NCI-H128 (cell line): Measurements from ENCODE around the gene CDC42.
"Not testable (repeated sequence)": the region's sequence is repeated elsewhere in the genome, so short reads cannot be mapped to it uniquely, and the experiment has no call there.

Experiments used
- DNase-seq: peaks from one replicate; lab custom pipeline; 2025; ENCODE audit not compliant: unreplicated experiment; lab: John Stamatoyannopoulos, UW

Gene CDC42

DNA sequence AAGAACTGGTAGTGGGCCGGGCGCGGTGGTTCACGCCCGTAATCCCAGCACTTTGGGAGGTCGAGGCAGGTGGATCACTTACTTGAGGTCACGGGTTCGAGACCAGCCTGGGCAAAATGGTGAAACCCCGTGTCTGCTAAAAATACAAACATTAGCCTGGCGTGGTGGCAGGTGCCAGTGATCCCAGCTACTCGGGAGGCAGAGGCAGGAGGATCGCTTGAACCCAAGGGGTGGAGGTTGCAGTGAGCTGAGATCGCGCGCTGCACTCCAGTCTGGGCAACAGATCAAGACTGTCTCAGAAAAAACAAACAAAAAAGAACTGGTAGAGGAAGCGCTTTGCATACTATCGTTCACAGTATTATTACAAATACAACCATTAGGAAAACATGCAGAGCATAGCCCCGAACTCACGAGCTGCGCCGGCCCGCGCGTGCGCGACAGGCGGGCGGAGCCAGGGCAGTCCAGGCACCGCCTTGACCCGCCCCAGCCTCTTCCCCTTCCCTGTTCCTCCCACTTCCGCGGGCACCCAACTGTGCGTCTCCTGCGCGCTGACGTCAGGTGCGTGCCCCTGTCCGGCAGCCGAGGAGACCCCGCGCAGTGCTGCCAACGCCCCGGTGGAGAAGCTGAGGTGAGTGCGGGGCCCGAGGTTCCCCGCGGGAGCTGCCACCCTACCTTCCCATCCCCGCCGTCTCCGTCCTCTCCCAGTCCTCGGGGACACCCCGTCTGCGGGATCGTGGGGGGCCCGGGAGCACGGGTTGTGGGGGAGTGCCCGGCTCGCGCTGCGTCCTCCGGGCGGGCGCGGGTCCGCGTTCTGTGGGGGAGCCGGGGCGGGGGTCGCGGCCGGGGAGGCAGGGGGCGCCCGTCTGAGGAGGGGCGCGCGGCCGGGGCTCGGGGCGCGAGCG is at the start of gene CDC42:
Gene CDC42 (plus strand): TSS at position 595 of the 902 bp plus-strand sequence. CDS start 25,770 bp downstream, outside the sequence.
- DNase-seq, result peak; percentile 95

DNA sequence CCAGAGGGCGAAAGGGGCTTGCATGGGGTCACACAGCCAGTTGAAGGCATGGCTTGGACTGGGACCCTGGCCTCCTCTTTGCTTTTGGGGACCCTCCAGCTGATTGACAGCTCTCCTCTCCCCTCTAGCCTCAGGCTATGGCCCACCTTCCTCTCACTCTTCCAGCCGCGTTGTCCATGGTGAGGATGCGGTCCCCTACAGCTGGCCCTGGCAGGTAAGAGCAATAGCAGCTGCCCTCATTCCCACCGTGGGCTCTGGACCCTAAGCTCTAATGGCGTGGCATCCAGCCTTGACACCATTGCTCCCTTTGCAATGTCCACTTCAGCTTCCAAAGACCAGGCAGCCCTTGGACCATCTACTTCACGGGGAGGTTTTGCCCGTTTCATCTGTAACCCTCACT is 49.6 kb upstream of the CDC42 start:
- DNase-seq, result not testable (repeated sequence)

DNA sequence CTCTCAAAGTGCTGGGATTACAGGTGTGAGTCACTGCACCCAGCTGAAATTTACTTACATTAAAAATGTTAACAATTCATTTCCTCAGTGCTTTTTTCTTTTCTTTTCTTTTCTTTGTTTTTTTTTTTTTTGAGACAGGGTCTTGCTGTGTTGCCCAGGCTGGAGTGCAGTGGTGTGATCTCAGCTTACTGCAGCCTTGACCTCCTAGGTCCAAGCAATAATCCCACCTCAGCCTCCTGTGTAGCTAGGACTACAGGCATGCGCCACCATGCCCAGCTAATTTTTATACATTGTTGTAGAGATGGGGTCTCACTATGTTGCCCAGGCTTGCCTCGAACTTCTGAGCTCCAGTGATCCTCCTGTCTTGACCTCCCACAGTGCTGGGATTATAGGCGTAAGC is 48.5 kb upstream of the CDC42 start:
- not testable (repeated sequence) for DNase-seq

DNA sequence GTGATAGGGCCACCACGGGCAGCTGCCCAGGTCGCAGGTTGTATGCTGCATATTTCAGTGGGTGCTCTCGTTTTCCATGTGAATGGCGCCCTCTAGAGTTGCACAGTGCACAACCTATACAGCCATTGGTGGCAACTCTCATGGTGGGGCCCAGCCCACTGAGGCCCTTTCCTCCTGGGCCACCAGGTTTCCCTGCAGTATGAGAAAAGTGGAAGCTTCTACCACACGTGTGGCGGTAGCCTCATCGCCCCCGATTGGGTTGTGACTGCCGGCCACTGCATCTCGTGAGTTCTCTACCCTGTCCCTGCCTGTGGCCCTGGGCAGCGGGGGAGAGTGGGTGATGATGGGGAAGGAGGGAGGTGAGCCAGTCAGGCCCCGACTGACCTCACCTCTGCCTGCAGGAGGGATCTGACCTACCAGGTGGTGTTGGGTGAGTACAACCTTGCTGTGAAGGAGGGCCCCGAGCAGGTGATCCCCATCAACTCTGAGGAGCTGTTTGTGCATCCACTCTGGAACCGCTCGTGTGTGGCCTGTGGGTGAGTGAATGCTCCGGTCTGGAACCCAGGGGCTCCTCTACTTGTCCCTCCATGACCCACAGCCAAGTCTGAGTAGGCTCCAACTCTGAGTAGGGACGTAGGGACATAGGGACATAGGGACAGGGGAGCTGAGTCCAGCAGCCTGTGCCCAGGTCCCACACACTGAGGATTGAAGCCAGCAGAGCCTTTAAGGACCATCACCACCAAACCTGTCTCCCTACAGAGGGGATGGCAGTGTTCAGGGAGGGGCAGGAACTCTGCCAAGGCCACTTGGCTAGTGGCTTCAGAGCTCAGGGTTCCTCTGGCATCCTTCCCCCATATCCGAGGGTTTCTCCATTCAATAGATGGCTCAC is 47.0 kb upstream of the CDC42 start:
- DNase-seq, result not testable (repeated sequence)

DNA sequence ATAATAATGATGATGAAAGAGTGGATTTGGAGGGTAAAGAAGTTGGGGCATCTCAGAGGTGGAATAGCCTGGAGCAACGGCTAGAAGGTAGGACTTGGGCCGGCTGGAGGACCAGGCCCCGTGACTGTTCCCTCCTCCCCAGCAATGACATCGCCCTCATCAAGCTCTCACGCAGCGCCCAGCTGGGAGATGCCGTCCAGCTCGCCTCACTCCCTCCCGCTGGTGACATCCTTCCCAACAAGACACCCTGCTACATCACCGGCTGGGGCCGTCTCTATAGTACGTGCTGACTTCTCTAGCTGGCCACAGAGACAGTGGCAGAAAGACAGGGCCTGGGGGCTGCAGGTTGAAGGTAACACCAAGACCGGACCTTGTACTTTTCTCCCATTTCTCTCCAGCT is 45.8 kb upstream of the CDC42 start:
- DNase-seq, result not testable (repeated sequence)

DNA sequence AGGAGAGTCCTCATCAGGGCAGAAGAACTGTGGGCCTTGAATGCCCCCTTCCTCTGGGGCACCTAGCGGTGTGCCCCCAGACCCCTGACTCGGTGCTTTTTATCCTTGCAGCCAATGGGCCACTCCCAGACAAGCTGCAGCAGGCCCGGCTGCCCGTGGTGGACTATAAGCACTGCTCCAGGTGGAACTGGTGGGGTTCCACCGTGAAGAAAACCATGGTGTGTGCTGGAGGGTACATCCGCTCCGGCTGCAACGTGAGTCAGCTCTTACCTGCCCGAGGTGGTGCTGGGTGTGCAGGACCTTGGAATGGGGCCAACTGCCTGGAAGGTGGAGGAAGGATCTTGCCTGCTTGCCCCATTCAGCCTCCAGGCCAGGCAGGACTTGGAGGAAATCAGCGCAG is 45.2 kb upstream of the CDC42 start:
- DNase-seq, result not testable (repeated sequence)

DNA sequence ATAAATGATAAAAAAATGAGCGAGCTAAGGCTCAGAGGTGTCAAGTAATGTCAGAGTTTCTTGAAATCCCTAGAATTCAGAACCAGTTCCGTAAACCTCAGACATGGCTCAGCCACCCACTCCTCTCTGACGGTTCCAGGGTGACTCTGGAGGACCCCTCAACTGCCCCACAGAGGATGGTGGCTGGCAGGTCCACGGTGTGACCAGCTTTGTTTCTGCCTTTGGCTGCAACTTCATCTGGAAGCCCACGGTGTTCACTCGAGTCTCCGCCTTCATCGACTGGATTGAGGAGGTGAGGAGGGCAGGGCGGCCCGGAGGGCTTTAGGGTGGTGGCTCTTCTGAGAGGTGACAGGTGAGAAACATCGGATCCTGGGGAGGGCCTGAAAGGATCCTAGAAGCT is 42.9 kb upstream of the CDC42 start:
- DNase-seq, result not testable (repeated sequence)

DNA sequence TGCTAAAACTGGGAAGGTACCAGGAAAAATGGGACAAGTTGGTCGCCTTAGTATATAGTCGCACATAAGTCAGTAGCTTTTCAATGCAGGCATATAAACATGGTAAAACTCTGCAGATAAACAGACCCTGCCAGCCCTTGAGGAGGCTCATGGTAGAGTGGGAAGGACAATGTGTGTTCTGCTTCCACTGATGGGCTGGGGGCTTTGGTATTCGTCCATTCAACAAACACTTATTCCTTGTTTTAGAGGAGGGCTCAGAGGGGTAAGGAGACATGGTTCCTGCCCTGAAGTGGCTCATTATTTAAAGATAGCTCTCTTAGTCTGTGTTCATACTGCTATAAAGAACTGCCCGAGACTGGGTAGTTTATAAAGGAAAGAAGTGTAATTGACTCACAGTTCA is 39.8 kb upstream of the CDC42 start:
- DNase-seq, result not testable (repeated sequence)

DNA sequence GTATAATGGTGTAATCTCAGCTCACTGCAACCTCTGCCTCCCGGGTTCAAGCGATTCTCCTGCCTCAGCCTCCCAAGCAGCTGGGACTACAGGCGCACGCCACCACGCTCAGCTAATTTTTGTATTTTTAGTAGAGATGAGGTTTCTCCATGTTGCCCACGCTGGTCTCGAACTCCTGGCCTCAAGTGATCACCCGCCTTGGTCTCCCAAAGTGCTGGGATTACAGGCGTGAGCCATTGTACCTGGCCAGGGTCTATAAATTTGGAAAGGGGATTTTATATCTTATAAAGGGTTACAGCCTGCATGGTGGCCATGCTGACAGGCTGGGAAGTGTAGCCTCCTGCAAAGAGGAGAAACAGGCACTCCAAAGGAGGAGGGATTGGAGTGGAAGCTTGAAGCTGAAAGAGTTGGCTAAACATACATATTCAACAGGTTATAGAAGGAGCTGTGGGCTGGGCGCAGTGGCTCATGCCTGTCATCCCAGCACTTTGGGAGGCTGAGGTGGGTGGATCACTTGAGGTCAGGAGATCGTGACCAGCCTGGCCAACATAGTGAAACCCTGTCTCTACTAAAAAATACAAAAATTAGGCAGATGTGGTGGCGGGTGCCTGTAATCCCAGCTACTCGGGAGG is 37.8 kb upstream of the CDC42 start:
- not testable (repeated sequence) for DNase-seq

DNA sequence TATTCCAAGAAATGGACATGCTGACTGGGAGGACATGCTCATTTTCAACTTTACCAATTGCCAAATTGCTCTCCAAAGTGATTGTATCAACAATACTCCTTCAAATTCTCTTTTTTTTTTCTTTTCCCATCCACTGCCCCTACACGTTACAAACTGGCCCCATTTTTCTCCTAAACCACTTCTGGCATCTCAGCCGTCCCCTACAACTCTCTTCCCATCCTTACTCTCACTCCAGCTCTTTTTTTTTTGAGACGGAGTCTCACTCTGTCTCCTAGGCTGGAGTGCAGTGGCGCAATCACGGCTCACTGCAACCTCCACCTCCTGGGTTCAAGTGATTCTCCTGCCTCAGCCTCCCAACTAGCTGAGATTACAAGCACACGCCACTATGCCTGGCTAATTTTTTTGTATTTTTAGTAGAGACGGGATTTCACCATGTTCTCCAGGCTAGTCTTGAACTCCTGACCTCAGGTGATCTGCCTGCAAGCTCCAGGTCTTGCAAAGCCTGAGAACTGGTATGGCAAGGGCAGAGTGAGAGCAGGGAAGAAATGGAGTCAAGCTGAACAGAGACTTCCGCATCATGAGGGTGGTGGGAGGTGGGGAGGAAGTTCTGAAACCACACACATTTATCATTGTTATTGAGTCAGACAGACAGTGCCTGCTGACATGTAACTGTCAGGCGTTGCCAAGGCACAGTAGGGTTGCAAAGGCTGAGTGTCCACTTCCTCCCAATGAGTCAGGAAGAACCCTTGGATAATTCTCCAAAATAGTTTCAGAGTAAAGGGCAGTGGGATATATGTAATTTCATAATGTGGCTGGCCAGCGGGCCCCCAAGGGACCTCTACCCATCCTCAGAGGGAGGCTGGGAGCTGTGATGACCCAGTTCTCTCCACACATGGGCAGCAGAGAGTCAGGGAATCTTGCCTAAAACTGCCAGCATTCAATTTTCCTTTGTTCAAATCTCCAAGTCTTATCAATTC is 33.6 kb upstream of the CDC42 start:
- no peak for DNase-seq

DNA sequence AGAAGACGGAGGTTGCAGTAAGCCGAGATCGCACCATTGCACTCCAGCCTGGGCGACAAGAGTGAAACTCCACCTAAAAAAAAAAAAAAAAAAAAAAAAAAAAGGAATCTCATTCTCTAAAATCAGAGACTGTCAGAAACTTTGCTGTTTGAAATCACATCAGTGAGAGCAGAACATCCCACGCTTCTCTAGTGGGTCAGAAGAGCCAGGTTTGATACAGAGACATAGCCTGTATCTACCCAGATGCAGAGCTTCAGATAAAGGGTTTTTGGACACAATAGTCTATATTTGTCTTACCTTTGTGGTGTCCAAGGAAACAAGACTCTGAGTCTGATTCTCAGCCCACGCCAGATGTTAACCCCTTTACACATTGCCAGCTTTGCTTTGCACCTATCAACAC is 31.4 kb upstream of the CDC42 start:
- DNase-seq, result no peak

DNA sequence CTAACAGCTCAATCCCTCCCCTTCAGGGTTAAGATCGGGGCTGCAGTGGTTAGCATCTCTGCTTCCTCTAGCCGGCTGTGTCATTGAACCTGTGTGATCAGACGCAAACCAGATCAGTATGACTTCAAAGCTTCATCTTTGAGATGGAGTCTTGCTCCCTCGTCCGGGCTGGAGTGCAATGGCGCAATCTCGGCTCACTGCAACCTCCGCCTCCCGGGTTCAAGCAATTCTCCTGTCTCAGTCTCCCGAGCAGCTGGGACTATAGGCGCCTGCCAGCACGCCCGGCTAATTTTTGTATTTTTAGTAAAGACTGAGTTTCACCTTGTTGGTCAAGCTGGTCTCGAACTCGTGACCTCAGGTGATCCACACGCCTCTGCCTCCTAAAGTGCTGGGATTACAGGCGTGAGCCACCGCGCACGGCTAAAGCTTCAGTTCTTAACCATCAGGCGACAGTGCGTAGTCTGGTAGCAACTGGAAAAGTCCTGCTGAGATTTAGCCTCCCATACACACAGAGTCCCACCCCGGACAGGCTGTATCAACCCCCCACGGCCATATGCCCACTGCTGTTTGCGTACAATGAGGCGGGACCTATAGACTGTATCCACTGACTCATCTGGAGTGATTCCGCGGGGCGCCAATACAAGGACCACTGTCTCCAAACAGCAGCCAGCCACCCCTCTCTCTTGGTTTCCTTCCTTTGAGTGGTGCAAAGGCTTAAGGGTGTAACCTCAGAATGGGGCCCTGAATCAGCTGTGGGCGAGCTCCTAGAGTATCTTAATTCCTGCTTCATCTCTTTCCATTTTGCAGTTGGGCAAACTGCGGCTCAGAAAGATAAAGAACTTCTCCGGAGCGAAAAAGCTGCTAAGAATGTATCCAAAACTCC is 27.8 kb upstream of the CDC42 start:
- no peak for DNase-seq

DNA sequence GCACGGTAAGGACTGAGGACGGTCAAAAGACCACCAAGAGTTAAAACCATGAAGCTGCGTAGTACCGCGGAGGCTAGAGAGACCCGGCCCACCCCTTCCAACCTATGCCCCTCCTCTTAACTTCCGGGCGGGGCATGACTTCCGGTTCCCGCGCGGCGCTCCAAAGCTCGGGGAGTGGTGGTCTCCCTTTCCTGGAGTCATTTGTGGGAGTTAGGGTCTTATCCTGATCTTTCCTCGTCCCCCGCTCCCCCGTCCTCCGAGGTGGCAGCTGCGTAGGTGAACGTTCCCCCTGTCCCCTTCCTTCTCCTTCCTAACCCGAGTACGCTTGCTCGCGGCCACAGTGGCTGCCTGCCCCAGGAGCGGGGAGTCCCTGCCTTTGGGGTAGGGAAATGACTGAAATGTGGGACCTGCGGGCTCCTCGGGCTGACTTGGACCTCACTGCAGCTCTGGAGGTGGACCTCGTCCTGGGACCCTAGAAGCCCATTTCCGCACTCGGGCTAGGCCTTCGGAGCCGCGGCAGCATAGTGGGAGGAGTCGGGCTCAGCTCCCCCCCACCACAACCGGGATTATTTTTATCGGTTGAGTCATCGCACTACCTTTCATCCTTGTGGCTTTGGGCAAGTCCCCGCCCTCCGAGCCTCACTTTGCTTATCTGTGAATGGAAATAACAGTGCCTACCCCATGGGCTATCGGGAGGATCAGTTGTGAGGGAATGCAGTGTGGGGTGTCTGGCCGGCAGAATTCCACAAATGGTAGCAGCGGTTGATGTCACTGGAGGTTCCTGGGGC is 26.9 kb upstream of the CDC42 start:
- DNase-seq, result peak; percentile 73

DNA sequence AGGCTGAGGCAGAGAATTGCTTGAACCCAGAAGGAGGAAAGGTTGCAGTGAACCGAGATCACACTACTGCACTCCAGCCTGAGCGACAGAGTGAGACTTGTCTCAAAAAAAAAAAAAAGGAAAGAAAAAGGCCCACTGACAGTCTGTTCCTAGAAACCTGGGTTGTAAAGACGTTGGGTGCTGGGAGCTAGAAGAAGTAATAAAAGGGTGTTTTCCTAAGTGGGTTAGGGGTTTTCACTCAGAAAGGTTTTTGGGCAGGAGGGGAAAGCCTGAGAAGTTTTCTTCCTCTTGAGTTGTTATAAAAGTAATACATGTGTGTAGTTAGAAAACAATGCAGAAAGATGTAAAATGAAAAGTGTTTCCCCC is 25.6 kb upstream of the CDC42 start:
- no peak for DNase-seq

DNA sequence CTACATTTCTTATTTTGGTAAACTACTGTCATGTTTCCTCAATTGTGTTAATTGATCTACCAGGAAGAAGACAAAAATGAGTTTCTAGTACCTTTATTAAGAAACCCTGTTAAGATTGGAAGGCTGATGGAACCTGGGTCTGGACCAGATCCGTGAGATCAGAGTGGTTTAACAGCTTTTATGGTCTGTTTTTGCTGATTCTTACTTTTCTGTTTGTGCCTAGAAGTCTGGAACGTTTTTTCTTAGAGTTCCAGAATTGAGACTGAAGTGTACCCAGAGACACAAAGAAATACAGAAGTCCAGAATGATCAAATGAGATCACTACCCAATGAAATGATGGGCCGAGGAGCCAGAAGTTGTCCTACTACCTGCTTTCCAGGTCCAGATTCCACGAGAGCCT is 22.5 kb upstream of the CDC42 start:
- no peak for DNase-seq

DNA sequence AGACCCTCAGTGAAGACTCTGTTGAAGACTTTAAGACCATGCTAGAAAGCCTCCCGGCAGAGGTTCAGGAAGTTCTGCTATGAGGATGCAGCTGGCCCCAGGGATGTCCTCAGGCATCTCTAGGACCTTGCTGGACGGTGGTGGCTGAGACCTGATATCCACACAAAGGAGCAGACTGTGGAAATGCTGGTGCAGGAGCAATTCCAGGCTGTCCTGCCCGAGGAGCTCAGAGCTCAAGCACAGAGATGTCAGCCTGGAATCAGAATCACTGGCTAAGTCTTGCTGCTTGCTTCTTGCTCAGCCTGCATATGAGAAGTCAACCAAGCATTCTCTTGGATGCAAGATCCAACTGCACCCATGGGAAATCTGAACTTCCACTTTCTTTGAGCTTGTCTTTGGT is 22.0 kb upstream of the CDC42 start:
- DNase-seq, result no peak

DNA sequence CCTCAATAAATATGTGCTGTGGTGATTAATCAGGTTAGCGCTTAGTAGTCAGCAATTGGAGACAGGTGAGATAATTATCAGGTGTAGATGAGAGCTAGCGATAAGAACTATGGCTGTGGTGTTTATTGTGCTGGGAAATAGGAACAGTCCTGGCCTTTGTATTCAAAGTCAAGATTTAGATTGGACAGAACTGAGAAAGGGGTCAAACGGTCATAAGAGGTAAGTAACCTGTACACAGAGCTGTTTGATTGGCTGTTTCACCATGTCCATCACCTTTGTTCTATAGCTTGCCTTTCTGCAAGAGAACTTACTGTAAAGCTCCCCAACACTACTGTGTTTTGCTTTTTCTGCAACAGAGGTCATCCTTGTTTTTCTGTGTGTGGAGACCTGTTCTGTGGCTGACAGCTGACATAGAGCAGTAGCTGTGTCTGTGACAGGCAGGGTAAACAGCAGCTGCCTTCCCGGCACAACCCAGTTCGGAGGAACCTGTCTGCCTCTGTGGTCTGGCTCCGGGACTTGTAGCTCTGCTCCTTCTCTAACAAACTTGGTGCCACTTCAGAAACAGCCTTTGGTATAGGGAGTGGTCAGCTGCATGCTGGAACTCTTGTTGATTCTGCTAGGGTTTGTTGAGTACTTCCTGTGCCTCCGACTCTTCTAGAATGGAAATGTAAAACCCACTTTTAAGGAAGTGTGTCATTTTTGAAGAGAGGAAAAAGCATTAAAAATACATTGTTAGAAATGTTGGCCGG is 21.1 kb upstream of the CDC42 start:
- no peak for DNase-seq

DNA sequence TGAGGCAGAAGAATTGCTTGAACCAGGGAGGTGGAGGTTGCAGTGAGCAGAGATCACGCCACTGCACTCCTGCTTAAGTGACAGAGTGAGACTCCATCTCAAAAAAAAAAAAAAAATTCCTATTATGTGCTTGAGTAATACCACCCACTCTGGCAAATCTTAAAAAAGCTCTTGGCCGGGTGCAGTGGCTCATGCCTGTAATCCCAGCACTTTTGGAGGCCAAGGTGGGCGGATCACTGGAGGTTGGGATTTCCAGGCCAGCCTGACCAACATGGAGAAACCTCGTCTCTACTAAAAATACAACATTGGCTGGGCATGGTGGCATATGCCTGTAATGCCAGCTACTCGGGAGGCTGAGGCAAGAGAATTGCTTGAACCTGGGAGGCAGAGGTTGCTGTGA is 17.7 kb upstream of the CDC42 start:
- DNase-seq, result not testable (repeated sequence)
